OCI-LY1 (cell line): ENCODE results near the gene CSNK1E.

Source experiments
- H2AFZ ChIP-seq: fragments of 200-600 bp; sonication (generic), shearing (Covaris generic); 2 replicates; pipeline ENCODE4 v1.6.0; 2014; ENCODE audit warnings: antibody characterized with exemption, mild to moderate bottlenecking, low read length
- H3F3A ChIP-seq: fragments of 200-600 bp; sonication (generic), shearing (Covaris generic); 2 replicates; pipeline ENCODE4 v1.6.0; 2014; ENCODE audit warnings: mild to moderate bottlenecking, antibody characterized with exemption, low read length, moderate library complexity; ENCODE audit not compliant: insufficient read depth
- H3K27ac ChIP-seq: fragments of 200-600 bp; sonication (generic); 2 replicates; pipeline ENCODE4 v1.5.1; 2014; ENCODE audit warnings: low read length, mixed run types, mild to moderate bottlenecking, low read depth; ENCODE audit not compliant: poor library complexity, severe bottlenecking
- H3K27me3 ChIP-seq: fragments of 200-600 bp; sonication (generic); 2 replicates; pipeline ENCODE4 v1.6.0; 2014; ENCODE audit warnings: antibody characterized with exemption, mild to moderate bottlenecking, low read length, moderate library complexity; ENCODE audit not compliant: insufficient read depth
- H3K36me3 ChIP-seq: fragments of 200-600 bp; sonication (generic); 2 replicates; pipeline ENCODE4 v1.6.1; 2014; ENCODE audit warnings: mild to moderate bottlenecking, antibody characterized with exemption, low read length, moderate library complexity, mixed read lengths; ENCODE audit not compliant: insufficient read depth
- H3K4me1 ChIP-seq: fragments of 200-600 bp; sonication (generic); 2 replicates; pipeline ENCODE4 v1.5.1; 2014; ENCODE audit warnings: mild to moderate bottlenecking, low read length, moderate library complexity; ENCODE audit not compliant: insufficient read depth, severe bottlenecking
- H3K4me2 ChIP-seq: fragments of 200-600 bp; sonication (generic), shearing (Covaris generic); 2 replicates; pipeline ENCODE4 v1.6.1; 2014; ENCODE audit warnings: low read length
- H3K4me3 ChIP-seq: fragments of 200-600 bp; sonication (generic); 2 replicates; pipeline ENCODE4 v1.5.1; 2014; ENCODE audit warnings: low read length, low read depth, mild to moderate bottlenecking, mixed read lengths; ENCODE audit not compliant: poor library complexity, severe bottlenecking
- H3K79me2 ChIP-seq: fragments of 200-600 bp; shearing (Covaris generic); 2 replicates; pipeline ENCODE4 v1.6.1; 2016; ENCODE audit warnings: mixed run types, low read length, mixed read lengths; ENCODE audit not compliant: insufficient read depth
- H3K9ac ChIP-seq: fragments of 200-600 bp; sonication (generic), shearing (Covaris generic); 2 replicates; pipeline ENCODE4 v1.6.1; 2014; ENCODE audit warnings: mild to moderate bottlenecking, low read length, mixed read lengths
- H3K9me2 ChIP-seq: fragments of 200-600 bp; sonication (generic), shearing (Covaris generic); 2 replicates; pipeline ENCODE4 v1.6.1; 2014; ENCODE audit warnings: low read depth, mild to moderate bottlenecking, low read length, mixed read lengths
- H3K9me3 ChIP-seq: fragments of 200-600 bp; shearing (Covaris generic); 2 replicates; pipeline ENCODE4 v1.6.1; 2014; ENCODE audit warnings: low read length, mixed read lengths
- H4K20me1 ChIP-seq: fragments of 200-600 bp; sonication (generic), shearing (Covaris generic); 2 replicates; pipeline ENCODE4 v1.6.0; 2016; ENCODE audit warnings: mild to moderate bottlenecking, low read length; ENCODE audit not compliant: insufficient read depth
- CTCF ChIP-seq: fragments of 200-600 bp; sonication (generic), shearing (Covaris generic); IDR thresholded peaks from 2 replicates; pipeline ENCODE4 v1.5.1; 2017; ENCODE audit warnings: mild to moderate bottlenecking, antibody characterized with exemption, low read length, moderate library complexity, mixed read lengths
- EZH2 ChIP-seq: fragments of 200-600 bp; sonication (generic), shearing (Covaris generic); IDR thresholded peaks from 2 replicates; pipeline ENCODE4 v1.8.0; 2017; ENCODE audit warnings: borderline replicate concordance, mixed run types, mild to moderate bottlenecking, antibody characterized with exemption, low read length, moderate library complexity, mixed read lengths

Gene CSNK1E

GRCh38 chr22:38355275-38355674 is 38.0 kb upstream of the CSNK1E start:
- no peaks in the 10 kb centered on the region; the same call in 1 of the 2 replicates for H3K27me3 ChIP-seq
- H3F3A ChIP-seq = no peaks in the 10 kb centered on the region
- H3K4me1 ChIP-seq = no peaks in the 10 kb centered on the region
- no peaks in the 10 kb centered on the region for H3K9me3 ChIP-seq
- H3K79me2 ChIP-seq = no peaks in the 10 kb centered on the region
- no peak overlapping the region for H3K4me3 ChIP-seq
- no peaks in the 10 kb centered on the region for H3K9me2 ChIP-seq
- H3K36me3 ChIP-seq = no peaks in the 10 kb centered on the region
- no peaks in the 10 kb centered on the region for H4K20me1 ChIP-seq
- H3K4me2 ChIP-seq = no peak overlapping the region
- H3K27ac ChIP-seq = no peak overlapping the region
- H3K9ac ChIP-seq = no peak overlapping the region
- no peak overlapping the region for H2AFZ ChIP-seq
- TF ChIP-seq EZH2 (no peak), CTCF (no peak)

GRCh38 chr22:38353701-38354100 is 36.5 kb upstream of the CSNK1E start:
- H3K27ac ChIP-seq = no peak overlapping the region
- no peak overlapping the region for H3K9ac ChIP-seq
- no peak for TF ChIP-seq EZH2
- H3K4me2 ChIP-seq = no peak overlapping the region
- H3K27me3 ChIP-seq = no peaks in the 10 kb centered on the region; the same call in 1 of the 2 replicates
- H4K20me1 ChIP-seq = no peaks in the 10 kb centered on the region
- no peaks in the 10 kb centered on the region for H3F3A ChIP-seq
- no peaks in the 10 kb centered on the region for H3K4me1 ChIP-seq
- H3K9me2 ChIP-seq = no peaks in the 10 kb centered on the region
- no peaks in the 10 kb centered on the region for H3K79me2 ChIP-seq
- no peaks in the 10 kb centered on the region for H3K36me3 ChIP-seq
- H3K9me3 ChIP-seq = no peaks in the 10 kb centered on the region
- no peak overlapping the region for H2AFZ ChIP-seq
- no peak overlapping the region for H3K4me3 ChIP-seq

GRCh38 chr22:38353142-38353629 is 36.0 kb upstream of the CSNK1E start:
- H3K9me3 ChIP-seq = no peaks in the 10 kb centered on the region
- no peaks in the 10 kb centered on the region for H3K36me3 ChIP-seq
- no peak overlapping the region for H3K4me2 ChIP-seq
- H3F3A ChIP-seq = no peaks in the 10 kb centered on the region
- TF ChIP-seq EZH2 = no peak
- TF ChIP-seq CTCF = peak; percentile 89
- H4K20me1 ChIP-seq = no peaks in the 10 kb centered on the region
- H3K4me3 ChIP-seq = no peak overlapping the region
- H2AFZ ChIP-seq = no peak overlapping the region
- H3K9me2 ChIP-seq = no peaks in the 10 kb centered on the region
- H3K9ac ChIP-seq = no peak overlapping the region
- H3K27me3 ChIP-seq = no peaks in the 10 kb centered on the region; the same call in 1 of the 2 replicates
- H3K27ac ChIP-seq = no peak overlapping the region
- H3K4me1 ChIP-seq = no peaks in the 10 kb centered on the region
- H3K79me2 ChIP-seq = no peaks in the 10 kb centered on the region

GRCh38 chr22:38352436-38352835 is 35.2 kb upstream of the CSNK1E start:
- H3K4me3 ChIP-seq = no peak overlapping the region
- H3K27ac ChIP-seq = no peak overlapping the region
- H2AFZ ChIP-seq = no peak overlapping the region
- H3K9me2 ChIP-seq = no peaks in the 10 kb centered on the region
- no peak overlapping the region for H3K4me2 ChIP-seq
- H4K20me1 ChIP-seq = no peaks in the 10 kb centered on the region
- H3K79me2 ChIP-seq = no peaks in the 10 kb centered on the region
- H3K9me3 ChIP-seq = no peaks in the 10 kb centered on the region
- no peaks in the 10 kb centered on the region for H3K36me3 ChIP-seq
- H3F3A ChIP-seq = no peaks in the 10 kb centered on the region
- H3K9ac ChIP-seq = no peak overlapping the region
- H3K4me1 ChIP-seq = no peaks in the 10 kb centered on the region
- no peaks in the 10 kb centered on the region; the same call in 1 of the 2 replicates for H3K27me3 ChIP-seq
- TF ChIP-seq CTCF = no peak
- no peak for TF ChIP-seq EZH2
